GM23338 (cell line): ENCODE results near the gene FHIT.

Experiments
- CTCF ChIP-seq, 2 experiments: fragments of 200-600 bp in 1 of 2; sonication (generic) in 1 of 2; conservative IDR thresholded peaks; 2 replicates each; pipeline versions ENCODE4 v1.5.1 to v1.6.1; 2016 to 2017; ENCODE audit warnings: antibody characterized with exemption in 2 of 2, low read depth in 2 of 2, mild to moderate bottlenecking in 2 of 2, moderate library complexity in 1 of 2
- EZH2 ChIP-seq: fragments of 200-600 bp; sonication (generic); IDR thresholded peaks from one replicate; pipeline ENCODE4 v1.8.0; 2017; ENCODE audit warnings: antibody characterized with exemption, mild to moderate bottlenecking, low read depth; ENCODE audit not compliant: unreplicated experiment
- EZH2phosphoT487 ChIP-seq: fragments of 200-600 bp; sonication (generic); IDR thresholded peaks from one replicate; pipeline ENCODE4 v1.8.1; 2018; ENCODE audit warnings: antibody characterized with exemption; ENCODE audit not compliant: unreplicated experiment
- POLR2AphosphoS5 ChIP-seq: IDR thresholded peaks from 2 replicates; pipeline ENCODE4 v1.6.1; 2016; ENCODE audit warnings: antibody characterized with exemption, low read depth

- TF ChIP-seq CTCF (conservative IDR thresholded peaks at IDR 0.05; ENCODE audit: low read depth in 2 of 2) (no peak), POLR2AphosphoS5 (no peak), EZH2phosphoT487 (no peak), EZH2 (no peak)
These were observed 463.1 kb downstream of the FHIT start for GRCh38 chr3:60788185-60788584.
